IMR-90 (cell line): ENCODE results near the gene TOR2A. TPM values are rescaled to one million over a fixed set of nuclear protein-coding genes. Genes with fewer than 3 reads are reported as not detected.

ENCODE experiments used
- ATAC-seq: fragments of 200-7000 bp; cut with Tn5 transposase; 2 replicates; pipeline ENCODE4 v1.9.1; 2020; ENCODE audit warnings: low read depth, mild to moderate bottlenecking, moderate library complexity
- BruUV-seq: library from RNA; stranded (reverse); fragments of 400-500 nt; replicated peaks from 2 replicates; lab custom pipeline; 2021; lab: Mats Ljungman, UMichigan
- CTCF ChIA-PET: fragments of 300-600 bp; formaldehyde crosslinking; extraction: SDS; loops from one replicate; lab custom pipeline; 2021; ENCODE audit warnings: antibody characterized with exemption; lab: Yijun Ruan, JAX
- POLR2A ChIA-PET: fragments of 300-600 bp; sonication (Branson Sonifier 250); formaldehyde crosslinking; loops from one replicate; lab custom pipeline; 2022; ENCODE audit warnings: antibody characterized with exemption; ENCODE audit not compliant: unreplicated experiment; lab: Charles Lee
- DNase-seq: peaks from one replicate; pipeline ENCODE4 v3.0.0; 2013
- H2AFZ ChIP-seq: replicated peaks from 2 replicates; pipeline ENCODE3; 2013; ENCODE audit warnings: low read length, mild to moderate bottlenecking; ENCODE audit not compliant: poor library complexity
- H2AK5ac ChIP-seq: 2 replicates; pipeline ENCODE4 v1.6.1; 2013; ENCODE audit warnings: low read depth, low read length, inconsistent platforms
- H2AK9ac ChIP-seq: replicated peaks from 2 replicates; pipeline ENCODE3; 2013; ENCODE audit warnings: mild to moderate bottlenecking, low read depth, low read length, moderate library complexity; ENCODE audit not compliant: poor library complexity
- H2BK120ac ChIP-seq: 2 replicates; pipeline ENCODE4 v1.6.1; 2013; ENCODE audit warnings: low read depth, low read length, inconsistent platforms
- H2BK15ac ChIP-seq: 3 replicates; pipeline ENCODE4 v1.6.1; 2013; ENCODE audit warnings: low read depth, low read length, inconsistent platforms
- H2BK20ac ChIP-seq: 2 replicates; pipeline ENCODE4 v1.6.1; 2013; ENCODE audit warnings: low read depth, mild to moderate bottlenecking, inconsistent platforms, low read length, moderate library complexity
- H2BK5ac ChIP-seq: 2 replicates; pipeline ENCODE4 v1.6.1; 2013; ENCODE audit warnings: mild to moderate bottlenecking, low read depth, low read length, inconsistent platforms; ENCODE audit not compliant: poor library complexity, severe bottlenecking
- H3K14ac ChIP-seq: replicated peaks from 2 replicates; pipeline ENCODE4 v1.6.1; 2013; ENCODE audit warnings: low read depth, low read length, inconsistent platforms
- H3K18ac ChIP-seq: 2 replicates; pipeline ENCODE4 v1.6.1; 2013; ENCODE audit warnings: low read depth, low read length, control low read depth
- H3K23ac ChIP-seq: 2 replicates; pipeline ENCODE4 v1.6.1; 2013; ENCODE audit warnings: low read depth, low read length, inconsistent platforms
- H3K27ac ChIP-seq: 2 replicates; pipeline ENCODE4 v1.5.1; 2013; ENCODE audit warnings: mild to moderate bottlenecking, control low read depth, low read length; ENCODE audit not compliant: insufficient read depth
- H3K27me3 ChIP-seq: 2 replicates; pipeline ENCODE4 v1.6.1; 2013; ENCODE audit warnings: low read length; ENCODE audit not compliant: control insufficient read depth, insufficient read depth
- H3K36me3 ChIP-seq: 2 replicates; pipeline ENCODE4 v1.6.1; 2013; ENCODE audit warnings: low read length, mixed read lengths; ENCODE audit not compliant: control insufficient read depth, insufficient read depth
- H3K4ac ChIP-seq: 2 replicates; pipeline ENCODE4 v1.6.1; 2013; ENCODE audit warnings: low read depth, low read length, inconsistent platforms
- H3K4me1 ChIP-seq: 2 replicates; pipeline ENCODE4 v1.6.1; 2013; ENCODE audit warnings: low read length, mixed read lengths; ENCODE audit not compliant: control insufficient read depth, insufficient read depth
- H3K4me2 ChIP-seq: 2 replicates; pipeline ENCODE4 v1.6.1; 2013; ENCODE audit warnings: low read depth, mild to moderate bottlenecking, control low read depth, low read length, moderate library complexity
- H3K4me3 ChIP-seq: 2 replicates; pipeline ENCODE4 v1.5.1; 2013; ENCODE audit warnings: low read depth, mild to moderate bottlenecking, control low read depth, low read length, moderate library complexity; ENCODE audit not compliant: insufficient read depth
- H3K56ac ChIP-seq: 2 replicates; pipeline ENCODE4 v1.6.1; 2013; ENCODE audit warnings: low read length, inconsistent platforms; ENCODE audit not compliant: insufficient read depth; ENCODE audit errors: extremely low read depth
- H3K79me1 ChIP-seq, 2 experiments: 2 replicates each; pipeline ENCODE4 v1.6.1; 2013; ENCODE audit warnings: low read length in 2 of 2, inconsistent platforms in 1 of 2, low read depth in 1 of 2
- H3K9ac ChIP-seq: 2 replicates; pipeline ENCODE4 v1.6.1; 2013; ENCODE audit warnings: low read depth, low read length, control low read depth
- H3K9me1 ChIP-seq: 2 replicates; pipeline ENCODE4 v1.6.1; 2013; ENCODE audit warnings: low read length, inconsistent platforms; ENCODE audit not compliant: insufficient read depth
- H3K9me3 ChIP-seq: 2 replicates; pipeline ENCODE4 v1.6.1; 2013; ENCODE audit warnings: low read length; ENCODE audit not compliant: control insufficient read depth, insufficient read depth
- H4K20me1 ChIP-seq: 2 replicates; pipeline ENCODE4 v1.6.1; 2013; ENCODE audit warnings: low read length, inconsistent platforms; ENCODE audit not compliant: insufficient read depth
- H4K5ac ChIP-seq: 2 replicates; pipeline ENCODE4 v1.6.1; 2013; ENCODE audit warnings: mild to moderate bottlenecking, low read depth, low read length, control low read depth
- H4K8ac ChIP-seq, 2 experiments: 2 replicates each; pipeline ENCODE4 v1.6.1; 2013; ENCODE audit warnings: low read depth in 2 of 2, low read length in 2 of 2, control low read depth in 1 of 2, inconsistent platforms in 1 of 2
- H4K91ac ChIP-seq: 2 replicates; pipeline ENCODE4 v1.6.1; 2013; ENCODE audit warnings: low read depth, low read length, inconsistent platforms; ENCODE audit not compliant: insufficient read depth
- CEBPB ChIP-seq: IDR thresholded peaks from 2 replicates; pipeline ENCODE4 v1.6.1; 2012; ENCODE audit warnings: low read depth, low read length, improper control_type of control experiment
- CTCF ChIP-seq: conservative IDR thresholded peaks from 2 replicates; pipeline ENCODE4 v1.5.1; 2012; ENCODE audit warnings: mild to moderate bottlenecking, low read depth, low read length, improper control_type of control experiment
- ELK1 ChIP-seq: fragments of 150-350 bp; IDR thresholded peaks from 2 replicates; pipeline ENCODE4 v1.6.1; 2016; ENCODE audit warnings: low read depth, mild to moderate bottlenecking, low read length, moderate library complexity, borderline replicate concordance
- POLR2A ChIP-seq: IDR thresholded peaks from 2 replicates; pipeline ENCODE4 v1.6.1; 2012; ENCODE audit warnings: mild to moderate bottlenecking, low read depth, low read length
- RAD21 ChIP-seq: IDR thresholded peaks from 2 replicates; pipeline ENCODE4 v1.6.1; 2012; ENCODE audit warnings: low read length, improper control_type of control experiment
- WGBS, 2 experiments: methylation state at CpG; one replicate each; pipeline versions ENCODE4 v1.1.5 to v1.1.7; 2013; ENCODE audit warnings: missing lambda C conversion rate in 2 of 2; ENCODE audit not compliant: insufficient read length in 1 of 2; ENCODE audit errors: extremely low coverage in 2 of 2; 5-methylcytosine and 5-hydroxymethylcytosine counted together
- dilution Hi-C: fragments of 300-500 bp; cut with HindIII; formaldehyde crosslinking; loops from one replicate; pipeline ENCODE4 v1.14.3; 2018; ENCODE audit warnings: low sequenced_read_pairs; ENCODE audit not compliant: unreplicated experiment
- in situ Hi-C: fragments of 300-500 bp; cut with MboI; formaldehyde crosslinking; loops from 3 replicates; pipeline ENCODE4 v1.14.3; 2019; ENCODE audit warnings: low sequenced_read_pairs, inconsistent platforms, mixed read lengths
- intact Hi-C: fragments of 100-400 bp; cut with micrococcal nuclease; formaldehyde crosslinking; loops from 2 replicates; pipeline ENCODE4 v1.10.0; 2022
- polyA plus RNA-seq, 3 experiments: library from polyadenylated mRNA; depleted of rRNA; stranded (reverse); fragments of >200 nt; gene quantifications; 2 replicates each; pipeline ENCODE4 v1.2.3, GENCODE V29; 2012; ENCODE audit warnings: low replicate concordance in 1 of 3
- total RNA-seq: library from RNA; depleted of rRNA; stranded (reverse); fragments of >200 nt; gene quantifications from 2 replicates; pipeline ENCODE4 v1.2.3, GENCODE V29; 2012

Gene TOR2A
- total and polyA plus RNA-seq, 2 of the 4 experiments (the other 2 are of a cell fraction), result 0.90 to 12.5 TPM

GRCh38 chr9:127716412-127716811, 18.7 kb downstream of the TOR2A start:
- dilution Hi-C loops (no loop called here), in situ Hi-C loops (no loop called here), intact Hi-C loops (no loop called here)
- Histone ChIP-seq H4K91ac (no peak overlapping the region), H3K9ac (peak overlapping the region; percentile 22; the same call in 1 of the 2 replicates), H3K4me2 (no peak overlapping the region), H4K8ac (peak overlapping the region; percentile 26 to 63; a peak in 3 of 4 replicates), H3K18ac (no peak overlapping the region), H4K5ac (peak overlapping the region; percentile 51), H2AK5ac (no peak overlapping the region), H3K56ac (no peak overlapping the region), H3K9me1 (no peaks in the 10 kb centered on the region; the same call in 1 of the 2 replicates), H3K79me1 (peaks cover 2 to 14% of the 10 kb centered on the region in 2 experiments; a peak in 3 of 4 replicates), H2AK9ac (peak overlapping the region; percentile 65), H3K36me3 (no peaks in the 10 kb centered on the region), H2BK20ac (no peak overlapping the region), H3K27ac (no peak overlapping the region), H2BK15ac (no peak overlapping the region), H3K4ac (0 out of 2 replicates have a peak overlapping the region, but pooled peaks have one; percentile 1), H3K9me3 (no peaks in the 10 kb centered on the region), H3K4me1 (peaks cover 7% of the 10 kb centered on the region), H3K23ac (no peak overlapping the region), H4K20me1 (peaks cover 7% of the 10 kb centered on the region), H3K4me3 (no peak overlapping the region), H3K14ac (no peak overlapping the region), H3K27me3 (no peaks in the 10 kb centered on the region), H2AFZ (peak overlapping the region; percentile 99), H2BK120ac (no peak overlapping the region), H2BK5ac (no peak overlapping the region)
- POLR2A ChIA-PET, result no interaction called here
- TF ChIP-seq ELK1 (no peak), RAD21 (no peak), CTCF (no peak), CEBPB (no peak), POLR2A (no peak)
- DNase-seq (no peak), ATAC-seq (no peak)
- WGBS, 2 experiments, result 90% methylated on average over 2 of the region's 9 CpGs; no CpG with 5 or more reads in 1 of the 2 experiments
- CTCF ChIA-PET, result no interaction called here
- BruUV-seq, result no TSS peak
